Endothelial cell of umbilical vein (primary cell): ENCODE measurements around the gene DDB1.

Source experiments
- CTCF ChIP-seq, 2 donors: IDR thresholded peaks; 1 replicate in 1 of 2; 2 replicates in 1 of 2; pipeline ENCODE4 v1.5.1; 2011; ENCODE audit warnings: low read length in 2 of 2, mild to moderate bottlenecking in 2 of 2, moderate library complexity in 2 of 2, control low read depth in 1 of 2, inconsistent platforms in 1 of 2, low read depth in 1 of 2; ENCODE audit not compliant: insufficient read depth in 1 of 2; ENCODE audit errors: extremely low read depth in 1 of 2
- EZH2 ChIP-seq: IDR thresholded peaks from 2 replicates; pipeline ENCODE4 v1.6.1; 2012; ENCODE audit warnings: borderline replicate concordance, low read depth, mild to moderate bottlenecking, moderate library complexity, low read length, inconsistent platforms; ENCODE audit not compliant: severe bottlenecking
- FOS ChIP-seq: IDR thresholded peaks from 2 replicates; pipeline ENCODE4 v1.6.1; 2011; ENCODE audit warnings: mild to moderate bottlenecking, low read length, moderate library complexity, borderline replicate concordance; ENCODE audit not compliant: insufficient read depth
- GATA2 ChIP-seq: IDR thresholded peaks from 2 replicates; pipeline ENCODE4 v1.7.0; 2011; ENCODE audit warnings: low read depth, mild to moderate bottlenecking, moderate library complexity, mixed read lengths, low read length; ENCODE audit not compliant: insufficient read length, insufficient read depth
- JUN ChIP-seq: IDR thresholded peaks from 2 replicates; pipeline ENCODE4 v1.6.1; 2011; ENCODE audit warnings: borderline replicate concordance, low read depth; ENCODE audit not compliant: insufficient read length, insufficient read depth
- MAX ChIP-seq: IDR thresholded peaks from 2 replicates; pipeline ENCODE4 v1.6.1; 2011; ENCODE audit not compliant: insufficient read depth, insufficient read length
- MYC ChIP-seq: IDR thresholded peaks from one replicate; pipeline ENCODE4 v1.6.1; 2011; ENCODE audit warnings: mild to moderate bottlenecking, low read depth, low read length
- POLR2A ChIP-seq: IDR thresholded peaks from 2 replicates; pipeline ENCODE4 v1.6.1; 2012; ENCODE audit warnings: low read depth, mild to moderate bottlenecking, control low read depth, low read length
- POLR2AphosphoS5 ChIP-seq: IDR thresholded peaks from 2 replicates; pipeline ENCODE4 v1.6.1; 2012; ENCODE audit warnings: low read depth, mild to moderate bottlenecking, control low read depth, low read length, moderate library complexity; ENCODE audit not compliant: insufficient read depth

DNA sequence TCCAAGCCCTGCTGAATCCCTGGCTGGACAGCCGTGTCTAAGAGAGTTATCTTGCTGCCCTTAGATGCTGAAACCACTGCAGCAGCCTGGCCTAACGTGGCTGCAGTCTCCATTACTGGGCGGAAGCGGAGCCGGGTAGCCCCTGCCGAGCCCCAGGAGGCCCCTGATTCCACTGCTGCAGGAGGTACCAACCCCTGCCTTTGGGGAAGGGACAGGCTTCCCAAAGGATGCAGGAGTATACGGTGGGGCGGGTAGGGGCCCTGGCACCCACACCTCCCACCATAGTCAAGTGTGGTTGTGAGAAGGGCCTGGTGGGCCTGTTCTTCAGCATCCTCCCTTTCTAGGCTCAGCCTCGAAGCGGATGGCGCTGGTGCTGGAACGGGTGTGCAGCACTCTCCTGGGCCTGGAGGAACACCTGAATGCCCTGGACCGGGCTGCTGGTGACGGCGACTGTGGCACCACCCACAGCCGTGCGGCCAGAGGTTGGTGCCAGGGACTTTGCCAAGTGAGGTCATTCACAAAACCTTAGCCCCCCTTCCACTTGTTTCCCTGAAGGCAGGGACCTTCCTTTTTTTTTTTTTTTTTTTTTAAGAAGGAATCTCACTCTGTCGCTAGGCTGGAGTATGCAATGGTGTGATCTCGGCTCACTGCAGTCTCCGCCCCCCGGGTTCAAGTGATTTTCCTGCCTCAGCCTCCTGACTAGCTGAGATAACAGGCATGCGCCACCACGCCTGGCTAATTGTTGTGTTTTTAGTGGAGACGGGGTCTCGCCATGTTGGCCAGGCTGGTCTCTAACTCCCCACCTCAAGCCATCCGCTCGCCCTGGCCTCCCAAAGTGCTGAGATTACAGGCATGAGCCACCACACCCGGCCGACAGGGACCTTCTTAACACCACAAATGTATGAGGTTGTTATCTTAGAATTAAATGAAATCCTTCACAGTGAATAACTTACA is 11.2 kb upstream of the DDB1 start:
- TF ChIP-seq CTCF (IDR thresholded peaks at IDR 0.05; ENCODE audit: extremely low read depth in 1 of 2, insufficient read depth in 1 of 2, low read depth in 1 of 2, low read length in 2 of 2) (no peak), EZH2 (no peak), POLR2AphosphoS5 (no peak), MYC (no peak), POLR2A (no peak), MAX (no peak), JUN (no peak), FOS (no peak), GATA2 (no peak)
